ENCODE results near the gene HBM.

DNA sequence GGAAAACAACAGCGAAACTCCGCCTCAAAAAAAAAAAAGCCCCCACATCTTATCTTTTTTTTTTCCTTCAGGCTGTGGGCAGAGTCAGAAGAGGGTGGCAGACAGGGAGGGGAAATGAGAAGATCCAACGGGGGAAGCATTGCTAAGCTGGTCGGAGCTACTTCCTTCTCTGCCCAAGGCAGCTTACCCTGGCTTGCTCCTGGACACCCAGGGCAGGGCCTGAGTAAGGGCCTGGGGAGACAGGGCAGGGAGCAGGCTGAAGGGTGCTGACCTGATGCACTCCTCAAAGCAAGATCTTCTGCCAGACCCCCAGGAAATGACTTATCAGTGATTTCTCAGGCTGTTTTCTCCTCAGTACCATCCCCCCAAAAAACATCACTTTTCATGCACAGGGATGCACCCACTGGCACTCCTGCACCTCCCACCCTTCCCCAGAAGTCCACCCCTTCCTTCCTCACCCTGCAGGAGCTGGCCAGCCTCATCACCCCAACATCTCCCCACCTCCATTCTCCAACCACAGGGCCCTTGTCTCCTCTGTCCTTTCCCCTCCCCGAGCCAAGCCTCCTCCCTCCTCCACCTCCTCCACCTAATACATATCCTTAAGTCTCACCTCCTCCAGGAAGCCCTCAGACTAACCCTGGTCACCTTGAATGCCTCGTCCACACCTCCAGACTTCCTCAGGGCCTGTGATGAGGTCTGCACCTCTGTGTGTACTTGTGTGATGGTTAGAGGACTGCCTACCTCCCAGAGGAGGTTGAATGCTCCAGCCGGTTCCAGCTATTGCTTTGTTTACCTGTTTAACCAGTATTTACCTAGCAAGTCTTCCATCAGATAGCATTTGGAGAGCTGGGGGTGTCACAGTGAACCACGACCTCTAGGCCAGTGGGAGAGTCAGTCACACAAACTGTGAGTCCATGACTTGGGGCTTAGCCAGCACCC, 9.5 kb downstream of the HBM start:
- TF ChIP-seq, protein P1, sequence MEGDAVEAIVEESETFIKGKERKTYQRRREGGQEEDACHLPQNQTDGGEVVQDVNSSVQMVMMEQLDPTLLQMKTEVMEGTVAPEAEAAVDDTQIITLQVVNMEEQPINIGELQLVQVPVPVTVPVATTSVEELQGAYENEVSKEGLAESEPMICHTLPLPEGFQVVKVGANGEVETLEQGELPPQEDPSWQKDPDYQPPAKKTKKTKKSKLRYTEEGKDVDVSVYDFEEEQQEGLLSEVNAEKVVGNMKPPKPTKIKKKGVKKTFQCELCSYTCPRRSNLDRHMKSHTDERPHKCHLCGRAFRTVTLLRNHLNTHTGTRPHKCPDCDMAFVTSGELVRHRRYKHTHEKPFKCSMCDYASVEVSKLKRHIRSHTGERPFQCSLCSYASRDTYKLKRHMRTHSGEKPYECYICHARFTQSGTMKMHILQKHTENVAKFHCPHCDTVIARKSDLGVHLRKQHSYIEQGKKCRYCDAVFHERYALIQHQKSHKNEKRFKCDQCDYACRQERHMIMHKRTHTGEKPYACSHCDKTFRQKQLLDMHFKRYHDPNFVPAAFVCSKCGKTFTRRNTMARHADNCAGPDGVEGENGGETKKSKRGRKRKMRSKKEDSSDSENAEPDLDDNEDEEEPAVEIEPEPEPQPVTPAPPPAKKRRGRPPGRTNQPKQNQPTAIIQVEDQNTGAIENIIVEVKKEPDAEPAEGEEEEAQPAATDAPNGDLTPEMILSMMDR (IDR thresholded peaks at IDR 0.05; ENCODE audit: insufficient read depth, low read length, poor library complexity, severe bottlenecking): no peak
- no peak for TF ChIP-seq EZH2phosphoT487 (conservative IDR thresholded peaks at IDR 0.05; ENCODE audit: low read length)
